T1000 (cell line): ENCODE measurements around the gene ZNF345.

Source experiments
- DNase-seq: peaks from one replicate; lab custom pipeline; 2025; ENCODE audit warnings: mixed read lengths; lab: John Stamatoyannopoulos, UW

The ZNF345 gene

GRCh38 chr19:36850559-36851442, at the start of gene ZNF345:
Gene ZNF345, plus strand, starts transcription at chr19:36850876. Its CDS starts 25,955 bp downstream, at chr19:36876831.
- peak; percentile 83 for DNase-seq

DNA sequence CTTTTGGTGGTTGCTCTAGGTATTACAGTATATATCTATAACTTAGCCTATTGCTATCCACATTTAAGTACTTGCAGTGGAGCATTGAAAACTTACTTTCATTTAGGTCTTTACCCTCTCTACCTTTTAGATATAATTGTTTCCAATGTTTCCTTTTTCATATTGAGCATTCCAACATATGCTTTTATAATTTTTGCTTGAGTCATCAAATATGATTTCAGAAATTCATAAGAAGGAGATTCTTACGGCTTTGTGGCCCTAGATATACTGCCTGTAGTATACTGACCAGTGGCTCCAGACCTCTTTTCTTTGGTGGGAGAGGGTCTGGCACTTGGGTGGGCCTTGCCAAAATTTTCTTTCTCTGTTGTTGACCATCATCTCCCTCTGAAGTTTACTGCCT, 45.3 kb upstream of the ZNF345 start:
- no peak for DNase-seq

GRCh38 chr19:36807029-36807428, 43.6 kb upstream of the ZNF345 start:
- DNase-seq: no peak

- DNase-seq: no peak
Observed at GRCh38 chr19:36819130-36819630, 31.5 kb upstream of the ZNF345 start.

- DNase-seq: no peak
Observed at GRCh38 chr19:36821758-36822157, 28.9 kb upstream of the ZNF345 start.

DNA sequence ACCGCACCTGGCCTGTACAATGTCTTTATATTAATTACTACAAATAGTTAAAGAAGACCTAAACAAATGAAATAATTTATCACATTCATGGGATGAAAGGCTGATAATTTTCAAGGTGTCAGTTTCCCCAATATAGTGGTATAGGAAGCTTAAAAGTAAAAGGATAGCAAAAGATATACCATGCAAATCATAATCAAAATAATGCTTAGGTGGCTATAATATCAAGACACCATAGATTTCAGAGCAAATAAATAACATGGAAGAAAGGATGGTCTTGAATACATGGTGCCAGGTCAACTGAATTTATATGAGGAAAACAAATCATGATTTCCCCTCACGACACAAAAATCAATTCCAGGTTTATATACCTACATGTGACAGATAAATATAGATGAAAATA, 17.2 kb upstream of the ZNF345 start:
- DNase-seq: no peak

DNA sequence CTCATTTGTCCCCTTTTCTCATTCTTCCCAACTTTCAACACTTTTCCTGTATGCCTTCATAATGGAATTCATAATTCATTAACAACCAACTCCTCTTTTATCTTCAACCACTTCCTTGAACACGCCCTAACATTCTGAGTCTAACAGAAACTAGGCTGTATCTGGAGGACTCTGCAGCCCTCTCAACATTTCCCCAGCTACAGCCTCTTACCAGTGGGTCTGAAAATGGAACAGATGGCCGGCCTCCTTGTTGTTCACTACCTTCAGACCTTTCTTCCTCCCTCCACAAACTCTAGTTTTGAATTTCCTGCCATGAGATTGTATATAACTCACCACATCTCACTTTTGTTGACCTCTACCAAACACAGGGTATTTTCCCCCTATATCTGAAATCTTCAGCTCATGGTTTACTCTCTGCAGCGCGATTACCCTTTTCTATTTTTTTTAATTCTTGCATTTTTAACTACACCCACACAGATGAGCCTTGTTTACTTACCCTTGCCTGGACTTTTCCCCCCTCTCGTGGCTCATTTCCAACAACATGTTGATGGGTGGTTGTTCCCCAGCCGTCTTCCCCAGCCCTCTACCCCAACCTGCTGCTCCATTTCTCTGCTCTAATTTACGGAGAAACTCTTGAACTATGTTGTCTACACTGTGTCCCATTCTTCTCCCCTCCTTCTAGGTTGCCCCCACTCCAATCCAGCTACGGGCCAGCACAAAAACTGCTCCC, 13.3 kb upstream of the ZNF345 start:
- DNase-seq: no peak

- peak; percentile 89 for DNase-seq
Observed at GRCh38 chr19:36837906-36838783, 12.5 kb upstream of the ZNF345 start, which contains the start of gene ZNF790. Gene ZNF790, minus strand, starts transcription at chr19:36838387. Its CDS starts 12,768 bp downstream, at chr19:36825619.

- DNase-seq: no peak
Observed at GRCh38 chr19:36838784-36839324, 11.8 kb upstream of the ZNF345 start.

DNA sequence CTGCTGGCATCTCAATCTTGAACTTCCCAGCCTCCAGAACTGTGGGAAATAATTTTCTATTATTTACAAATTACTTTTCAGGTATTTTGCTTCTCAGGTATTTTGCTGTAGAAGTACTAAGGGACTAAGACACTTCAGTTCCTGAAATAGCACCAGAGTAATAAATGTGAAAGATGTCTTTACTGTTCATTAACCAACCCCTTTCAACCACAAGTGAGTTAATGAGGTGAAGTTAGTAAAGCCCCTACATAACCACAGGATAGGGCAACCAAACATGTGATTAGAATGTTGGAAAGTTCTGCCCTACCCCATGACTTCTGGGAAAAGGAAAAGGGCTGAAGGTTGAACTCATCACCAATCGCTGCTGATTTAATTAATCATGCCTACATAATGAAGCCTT, 2.7 kb upstream of the ZNF345 start:
- DNase-seq: no peak

GRCh38 chr19:36849701-36850558, 746 bp upstream of the ZNF345 start:
- DNase-seq: peak; percentile 86

DNA sequence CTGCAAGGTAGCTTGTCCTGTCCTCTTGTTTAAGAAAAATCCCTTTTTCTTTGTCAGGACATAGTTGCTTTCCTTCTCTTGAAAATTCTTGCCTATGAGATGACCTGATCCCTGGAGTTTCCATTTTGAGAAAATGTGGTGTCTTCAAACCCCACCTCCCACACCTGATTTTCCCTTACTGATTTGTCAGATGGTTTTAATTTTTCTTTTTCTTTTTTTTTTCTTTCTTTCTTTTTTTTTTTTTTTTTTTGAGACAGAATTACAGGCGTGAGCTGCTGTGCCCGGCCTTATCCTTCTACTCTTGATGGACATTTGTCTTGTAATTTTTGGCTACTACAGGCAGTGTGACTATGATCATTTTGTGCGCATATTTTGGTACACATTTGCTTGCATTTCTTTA, 1.2 kb downstream of the ZNF345 start:
- no peak for DNase-seq

DNA sequence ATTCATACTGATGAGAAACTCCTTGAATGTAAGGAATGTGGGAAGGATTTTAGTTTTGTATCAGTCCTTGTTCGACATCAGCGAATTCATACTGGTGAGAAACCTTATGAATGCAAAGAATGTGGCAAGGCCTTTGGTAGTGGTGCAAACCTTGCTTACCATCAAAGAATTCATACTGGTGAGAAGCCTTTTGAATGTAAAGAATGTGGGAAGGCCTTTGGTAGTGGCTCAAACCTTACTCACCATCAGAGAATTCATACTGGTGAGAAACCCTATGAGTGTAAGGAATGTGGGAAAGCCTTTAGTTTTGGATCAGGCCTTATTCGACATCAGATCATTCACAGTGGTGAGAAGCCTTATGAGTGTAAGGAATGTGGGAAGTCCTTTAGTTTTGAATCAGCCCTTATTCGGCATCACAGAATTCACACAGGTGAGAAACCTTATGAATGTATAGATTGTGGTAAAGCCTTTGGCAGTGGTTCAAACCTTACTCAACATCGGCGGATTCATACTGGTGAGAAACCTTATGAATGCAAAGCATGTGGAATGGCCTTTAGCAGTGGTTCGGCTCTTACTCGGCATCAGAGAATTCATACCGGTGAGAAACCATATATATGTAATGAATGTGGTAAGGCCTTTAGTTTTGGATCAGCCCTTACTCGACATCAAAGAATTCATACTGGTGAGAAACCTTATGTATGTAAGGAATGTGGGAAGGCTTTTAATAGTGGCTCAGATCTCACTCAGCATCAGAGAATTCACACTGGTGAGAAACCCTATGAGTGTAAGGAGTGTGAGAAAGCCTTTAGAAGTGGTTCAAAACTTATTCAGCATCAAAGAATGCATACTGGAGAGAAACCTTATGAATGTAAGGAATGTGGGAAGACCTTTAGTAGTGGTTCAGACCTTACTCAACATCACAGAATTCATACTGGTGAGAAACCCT, 26.6 kb downstream of the ZNF345 start:
- no peak for DNase-seq

- DNase-seq: no peak
Observed at GRCh38 chr19:36891768-36892357, 41.2 kb downstream of the ZNF345 start.

DNA sequence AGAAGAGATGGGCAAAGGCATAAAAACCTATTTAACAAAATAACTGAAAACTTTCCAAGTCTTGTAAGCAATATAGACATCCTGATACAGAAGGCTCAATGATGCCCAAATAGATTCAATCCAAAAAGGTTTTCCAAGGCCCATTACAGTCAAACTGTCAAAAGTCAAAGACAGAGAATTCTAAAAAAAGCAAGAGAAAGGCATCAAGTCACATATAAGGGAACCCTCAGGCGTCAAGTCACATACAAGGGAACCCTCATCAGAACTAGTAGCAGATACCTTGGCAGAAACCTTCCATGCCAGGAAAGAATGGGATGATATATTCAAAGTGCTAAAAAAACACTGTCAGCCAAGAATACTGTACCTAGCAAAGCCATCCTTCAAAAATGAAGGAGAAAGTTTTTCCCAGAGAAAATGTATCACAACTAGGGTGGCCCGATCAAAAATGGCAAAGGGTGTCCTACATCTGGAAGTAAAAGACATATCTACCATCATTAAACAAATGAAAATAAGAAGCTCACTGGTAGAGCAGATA, 44.2 kb downstream of the ZNF345 start:
- DNase-seq: no peak

DNA sequence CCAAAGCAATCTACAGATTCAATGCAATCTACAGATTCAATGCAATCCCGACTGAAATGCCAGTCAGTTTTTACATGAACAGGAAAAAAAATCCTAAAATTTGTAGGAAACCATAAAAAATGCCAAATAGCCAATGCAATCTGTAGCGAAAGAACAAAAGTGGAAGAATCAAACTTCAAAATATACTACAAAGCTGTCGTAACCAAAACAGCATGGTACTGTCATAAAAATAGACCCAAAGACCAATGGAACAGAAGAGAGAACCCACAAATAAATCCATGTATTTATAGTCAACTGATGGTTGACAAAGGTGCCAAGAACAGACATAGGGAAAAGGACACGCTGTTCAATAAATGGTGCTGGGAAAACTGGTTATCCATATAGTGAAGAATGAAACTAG, 47.7 kb downstream of the ZNF345 start:
- no peak for DNase-seq

DNA sequence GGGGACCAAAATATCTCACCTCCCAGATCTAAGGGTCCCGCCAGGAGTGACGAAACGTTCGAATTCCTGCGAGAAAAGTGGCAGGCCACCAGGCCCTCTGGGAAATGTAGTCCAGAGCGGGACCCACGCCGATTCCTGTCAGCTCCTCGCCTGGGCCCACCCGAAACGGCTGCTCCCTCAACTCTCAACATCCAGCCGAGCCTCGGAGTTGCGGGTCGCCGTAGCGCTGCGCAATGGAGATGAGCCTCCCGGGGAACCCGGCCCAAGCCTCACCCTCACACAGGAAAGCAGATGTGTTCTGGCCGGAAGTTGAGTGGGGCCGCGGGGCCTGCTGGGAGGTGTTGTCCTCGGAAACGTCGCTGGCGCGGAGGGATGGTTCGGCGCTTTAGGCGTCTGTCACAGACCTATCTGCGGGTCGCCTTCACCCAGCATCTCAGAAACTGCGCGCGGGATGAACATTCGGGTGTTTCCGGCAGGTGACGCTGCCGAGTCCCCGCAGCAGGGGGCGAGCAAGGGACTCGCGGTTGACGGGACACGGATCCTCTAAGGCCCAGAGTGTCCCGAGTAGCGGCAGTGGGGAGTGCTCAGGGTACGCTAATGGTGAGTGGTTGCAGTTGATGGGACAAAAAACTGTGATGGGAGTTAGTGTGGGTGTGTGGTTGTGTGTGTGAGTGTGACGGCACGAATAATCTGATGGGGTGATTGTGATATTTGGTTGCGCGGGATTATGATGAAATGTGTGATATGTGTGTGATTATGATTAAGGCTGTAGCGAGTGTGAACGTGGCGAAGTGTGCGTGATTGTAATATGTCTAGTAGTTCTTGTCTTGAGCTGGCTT, 65.5 kb downstream of the ZNF345 start, which contains the start of the genes ZNF568 and ZNF829:
Gene ZNF568 (plus strand): TSS at position 341 of the 839 bp plus-strand sequence. CDS start 6,439 bp downstream, outside the sequence.
Gene ZNF829 (minus strand): TSS at position 300 of the 839 bp plus-strand sequence. CDS start 1,124 bp downstream, outside the sequence.
- DNase-seq: peak; percentile 93
